Measurements from ENCODE around the gene KIFAP3. TPM values are rescaled to one million over a fixed set of nuclear protein-coding genes. Genes with fewer than 3 reads are reported as not detected.

The KIFAP3 gene
- polyA plus RNA-seq, 3 donors, result 2.1 to 4.7 (median 2.2) TPM

DNA sequence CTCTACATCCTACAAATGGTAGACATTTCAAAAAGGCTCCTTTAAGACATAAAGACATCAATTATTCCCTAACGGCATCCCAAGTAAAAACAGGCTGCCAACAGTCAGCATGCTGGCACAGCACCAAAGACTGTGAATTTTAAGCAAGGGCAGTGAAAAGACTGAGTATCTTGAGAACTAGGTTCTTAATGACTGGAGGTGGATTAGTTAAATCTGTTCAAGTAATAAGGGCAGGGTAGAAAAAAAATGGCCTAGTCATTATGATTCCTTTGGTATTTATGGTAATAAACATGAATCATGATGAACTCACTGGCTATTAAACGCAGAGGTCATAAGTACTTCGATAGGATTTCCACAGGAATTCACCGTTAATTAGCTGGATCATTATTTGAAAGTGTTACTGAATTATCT lies 75.2 kb downstream of the KIFAP3 start:
- intact Hi-C loops (cut with micrococcal nuclease), result no loop called here
- Histone ChIP-seq H4K20me1 (ENCODE audit: insufficient read depth, low read length) (no peaks in the 10 kb centered on the region), H3K4me3 (replicated peaks in 1 of 3; ENCODE audit: low read depth in 2 of 3, low read length in 3 of 3) (no peak overlapping the region), H3K79me2 (ENCODE audit: insufficient read depth, low read length) (no peaks in the 10 kb centered on the region), H3K9ac (ENCODE audit: insufficient read depth, low read length, poor library complexity, severe bottlenecking) (no peak overlapping the region), H3K27me3 (ENCODE audit: control insufficient read depth in 2 of 2, insufficient read depth in 2 of 2, low read length in 2 of 2) (no peaks in the 10 kb centered on the region), H3K4me1 (ENCODE audit: control insufficient read depth in 1 of 2, insufficient read depth in 2 of 2, low read length in 2 of 2) (no peaks in the 10 kb centered on the region), H3K36me3 (replicated peaks in 1 of 2; ENCODE audit: control insufficient read depth in 1 of 2, insufficient read depth in 2 of 2, low read length in 2 of 2) (no peaks in the 10 kb centered on the region), H3K27ac (ENCODE audit: low read depth in 1 of 2, low read length in 2 of 2) (no peak overlapping the region), H2AFZ (ENCODE audit: insufficient read depth, low read depth, low read length, poor library complexity, severe bottlenecking) (no peak overlapping the region), H3K4me2 (replicated peaks; ENCODE audit: extremely low read depth, low read length, poor library complexity, severe bottlenecking) (no peak overlapping the region), H3K9me3 (replicated peaks in 1 of 2; ENCODE audit: control insufficient read depth in 1 of 2, insufficient read depth in 1 of 2, low read length in 2 of 2) (no peaks in the 10 kb centered on the region)
- 100% methylated on average over 1 of the region's 4 CpGs for WGBS (ENCODE audit: insufficient coverage)
- DNase-seq, result no peak
- no peaks in the 10 kb centered on the region for H3K27me3 Mint-ChIP-seq (ENCODE audit: low read depth in 3 of 3)
- H3K9me3 Mint-ChIP-seq, result no peaks in the 10 kb centered on the region
- no peaks in the 10 kb centered on the region for H3K4me1 Mint-ChIP-seq
- no peak overlapping the region for H3K27ac Mint-ChIP-seq
- peaks cover 0 to 3% of the 10 kb centered on the region in 2 donors for H3K36me3 Mint-ChIP-seq
- TF ChIP-seq, protein P1, sequence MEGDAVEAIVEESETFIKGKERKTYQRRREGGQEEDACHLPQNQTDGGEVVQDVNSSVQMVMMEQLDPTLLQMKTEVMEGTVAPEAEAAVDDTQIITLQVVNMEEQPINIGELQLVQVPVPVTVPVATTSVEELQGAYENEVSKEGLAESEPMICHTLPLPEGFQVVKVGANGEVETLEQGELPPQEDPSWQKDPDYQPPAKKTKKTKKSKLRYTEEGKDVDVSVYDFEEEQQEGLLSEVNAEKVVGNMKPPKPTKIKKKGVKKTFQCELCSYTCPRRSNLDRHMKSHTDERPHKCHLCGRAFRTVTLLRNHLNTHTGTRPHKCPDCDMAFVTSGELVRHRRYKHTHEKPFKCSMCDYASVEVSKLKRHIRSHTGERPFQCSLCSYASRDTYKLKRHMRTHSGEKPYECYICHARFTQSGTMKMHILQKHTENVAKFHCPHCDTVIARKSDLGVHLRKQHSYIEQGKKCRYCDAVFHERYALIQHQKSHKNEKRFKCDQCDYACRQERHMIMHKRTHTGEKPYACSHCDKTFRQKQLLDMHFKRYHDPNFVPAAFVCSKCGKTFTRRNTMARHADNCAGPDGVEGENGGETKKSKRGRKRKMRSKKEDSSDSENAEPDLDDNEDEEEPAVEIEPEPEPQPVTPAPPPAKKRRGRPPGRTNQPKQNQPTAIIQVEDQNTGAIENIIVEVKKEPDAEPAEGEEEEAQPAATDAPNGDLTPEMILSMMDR (IDR thresholded peaks at IDR 0.05), result no peak
- H3K4me3 Mint-ChIP-seq, result no peak overlapping the region

DNA sequence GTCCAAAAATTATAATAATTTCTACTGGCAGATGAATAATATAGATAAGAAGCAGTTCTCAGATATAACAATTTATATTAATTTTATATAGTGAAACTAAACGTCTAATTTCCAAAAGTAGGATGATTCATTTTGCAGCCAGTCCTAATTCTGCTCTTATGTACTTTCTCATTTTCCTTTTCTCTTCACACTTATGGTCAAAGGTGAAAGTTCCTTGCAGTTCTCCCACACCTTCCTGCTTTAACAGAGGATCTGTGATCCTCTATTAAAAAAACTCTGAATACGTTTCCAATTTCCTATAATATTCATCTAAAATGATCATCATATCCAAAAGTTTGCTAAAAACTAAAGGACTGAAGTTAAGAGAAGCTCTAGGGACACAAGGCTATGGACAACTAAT lies 78.5 kb downstream of the KIFAP3 start:
- Histone ChIP-seq H2AFZ (ENCODE audit: insufficient read depth, low read depth, low read length, poor library complexity, severe bottlenecking) (no peak overlapping the region), H4K20me1 (ENCODE audit: insufficient read depth, low read length) (no peaks in the 10 kb centered on the region), H3K4me1 (ENCODE audit: control insufficient read depth in 1 of 2, insufficient read depth in 2 of 2, low read length in 2 of 2) (no peaks in the 10 kb centered on the region), H3K27me3 (ENCODE audit: control insufficient read depth in 2 of 2, insufficient read depth in 2 of 2, low read length in 2 of 2) (no peaks in the 10 kb centered on the region), H3K79me2 (ENCODE audit: insufficient read depth, low read length) (no peaks in the 10 kb centered on the region), H3K27ac (ENCODE audit: low read depth in 1 of 2, low read length in 2 of 2) (no peak overlapping the region), H3K9ac (ENCODE audit: insufficient read depth, low read length, poor library complexity, severe bottlenecking) (no peak overlapping the region), H3K4me2 (replicated peaks; ENCODE audit: extremely low read depth, low read length, poor library complexity, severe bottlenecking) (no peak overlapping the region), H3K4me3 (replicated peaks in 1 of 3; ENCODE audit: low read depth in 2 of 3, low read length in 3 of 3) (no peak overlapping the region), H3K9me3 (replicated peaks in 1 of 2; ENCODE audit: control insufficient read depth in 1 of 2, insufficient read depth in 1 of 2, low read length in 2 of 2) (no peaks in the 10 kb centered on the region), H3K36me3 (replicated peaks in 1 of 2; ENCODE audit: control insufficient read depth in 1 of 2, insufficient read depth in 2 of 2, low read length in 2 of 2) (no peaks in the 10 kb centered on the region)
- WGBS (ENCODE audit: insufficient coverage), result no CpG with 5 or more reads among the region's 2 CpGs
- intact Hi-C loops (cut with micrococcal nuclease), result no loop called here
- DNase-seq, result no peak
- Mint-ChIP-seq H3K36me3 (peaks cover 0 to 3% of the 10 kb centered on the region in 2 donors), H3K27me3 (ENCODE audit: low read depth in 3 of 3) (no peaks in the 10 kb centered on the region), H3K9me3 (no peaks in the 10 kb centered on the region), H3K27ac (no peak overlapping the region), H3K4me3 (no peak overlapping the region), H3K4me1 (no peaks in the 10 kb centered on the region)
- TF ChIP-seq, protein P1 (IDR thresholded peaks at IDR 0.05), result no peak
